PC-9 (cell line): Measurements from ENCODE around the gene SDE2. TPM values are rescaled to one million over a fixed set of nuclear protein-coding genes. Genes with fewer than 3 reads are reported as not detected.

ENCODE experiments used
- BruUV-seq: library from RNA; stranded (reverse); fragments of 400-500 nt; replicated peaks from 2 replicates; lab custom pipeline; 2021; lab: Mats Ljungman, UMichigan
- CTCF ChIA-PET: fragments of 300-600 bp; sonication (Branson Sonifier 250); formaldehyde crosslinking; loops from one replicate; lab custom pipeline; 2022; ENCODE audit warnings: antibody characterized with exemption; lab: Charles Lee
- POLR2A ChIA-PET: fragments of 300-600 bp; sonication (Branson Sonifier 250); formaldehyde crosslinking; loops from one replicate; lab custom pipeline; 2022; ENCODE audit warnings: antibody characterized with exemption; ENCODE audit not compliant: unreplicated experiment; lab: Charles Lee
- DNase-seq, 2 experiments: peaks; one replicate each; pipeline versions ENCODE4 v3.0.0 to v3.0.0-alpha.2; 2015 to 2022; ENCODE audit warnings: mixed read lengths in 1 of 2
- H2AFZ ChIP-seq: fragments of 200-600 bp; sonication (generic); 2 replicates; pipeline ENCODE4 v1.8.1; 2017; ENCODE audit warnings: antibody characterized with exemption
- H3F3A ChIP-seq: fragments of 200-600 bp; sonication (generic); 2 replicates; pipeline ENCODE4 v1.8.1; 2017; ENCODE audit warnings: antibody characterized with exemption, mild to moderate bottlenecking, low read depth; ENCODE audit not compliant: insufficient read depth
- H3K27ac ChIP-seq: fragments of 200-600 bp; sonication (generic); 2 replicates; pipeline ENCODE4 v1.6.1; 2016; ENCODE audit warnings: mixed run types
- H3K27me3 ChIP-seq: fragments of 200-600 bp; sonication (generic); 2 replicates; pipeline ENCODE4 v1.6.1; 2016; ENCODE audit warnings: low read depth, mixed run types; ENCODE audit not compliant: insufficient read depth
- H3K36me3 ChIP-seq: fragments of 200-600 bp; sonication (generic); 2 replicates; pipeline ENCODE4 v1.6.1; 2016; ENCODE audit warnings: low read depth, mixed run types
- H3K4me1 ChIP-seq: fragments of 200-600 bp; sonication (generic); replicated peaks from 2 replicates; pipeline ENCODE4 v1.6.1; 2016; ENCODE audit warnings: mixed run types; ENCODE audit not compliant: insufficient read depth
- H3K4me2 ChIP-seq: fragments of 200-600 bp; sonication (generic); 2 replicates; pipeline ENCODE4 v1.6.1; 2017; ENCODE audit warnings: mixed run types
- H3K4me3 ChIP-seq: fragments of 200-600 bp; sonication (generic); 2 replicates; pipeline ENCODE4 v1.6.1; 2016; ENCODE audit warnings: mixed run types
- H3K79me2 ChIP-seq: fragments of 200-600 bp; sonication (generic); 2 replicates; pipeline ENCODE4 v1.6.1; 2017; ENCODE audit warnings: low read depth, mixed run types
- H3K9me2 ChIP-seq: fragments of 200-600 bp; sonication (generic); 2 replicates; pipeline ENCODE4 v1.8.1; 2017; ENCODE audit warnings: mild to moderate bottlenecking; ENCODE audit not compliant: insufficient read depth
- H3K9me3 ChIP-seq: fragments of 200-600 bp; sonication (generic); 2 replicates; pipeline ENCODE4 v1.8.1; 2016; ENCODE audit warnings: low read depth; ENCODE audit not compliant: insufficient read depth
- H4K20me1 ChIP-seq: fragments of 200-600 bp; sonication (generic); 2 replicates; pipeline ENCODE4 v1.8.1; 2017; ENCODE audit not compliant: insufficient read depth
- CTCF ChIP-seq: fragments of 200-600 bp; sonication (generic); conservative IDR thresholded peaks from 2 replicates; pipeline ENCODE4 v1.6.1; 2017; ENCODE audit warnings: mixed run types, antibody characterized with exemption, mild to moderate bottlenecking, moderate library complexity
- EZH2 ChIP-seq: fragments of 200-600 bp; sonication (generic); IDR thresholded peaks from 2 replicates; pipeline ENCODE4 v1.8.0; 2017; ENCODE audit warnings: antibody characterized with exemption, low read depth
- intact Hi-C: fragments of 100-400 bp; cut with micrococcal nuclease; formaldehyde crosslinking; loops from one replicate; pipeline ENCODE4 v1.10.0; 2022; ENCODE audit not compliant: unreplicated experiment
- total RNA-seq: library from RNA; stranded (reverse); gene quantifications from 2 replicates; pipeline ENCODE4 v1.2.3, GENCODE V29; 2021

SDE2 gene
- total RNA-seq, 1 experiment from 2014 or later, result 17.3 TPM

GRCh38 chr1:225942574-225942973 is 56.6 kb downstream of the SDE2 start:
- CTCF ChIA-PET, result no interaction called here

GRCh38 chr1:225941942-225942222 is 57.3 kb downstream of the SDE2 start:
- Histone ChIP-seq H3F3A (no peaks in the 10 kb centered on the region), H3K27ac (no peak overlapping the region), H3K36me3 (no peaks in the 10 kb centered on the region), H2AFZ (no peak overlapping the region), H3K9me3 (no peaks in the 10 kb centered on the region), H3K4me2 (no peak overlapping the region), H3K9me2 (no peaks in the 10 kb centered on the region), H3K4me3 (no peak overlapping the region), H3K27me3 (no peaks in the 10 kb centered on the region), H3K4me1 (no peaks in the 10 kb centered on the region), H4K20me1 (no peaks in the 10 kb centered on the region), H3K79me2 (no peaks in the 10 kb centered on the region)
- DNase-seq, result no peak
- TF ChIP-seq CTCF, result no peak
- TF ChIP-seq EZH2, result no peak
- intact Hi-C loops, result no loop called here
- ChIA-PET POLR2A (no interaction called here), CTCF (no interaction called here)
- BruUV-seq, result no TSS peak

More at GRCh38 chr1:225942574-225942973, 56.6 kb downstream of the SDE2 start:
- Histone ChIP-seq H3K4me2 (no peak overlapping the region), H3K4me1 (no peaks in the 10 kb centered on the region), H3K9me2 (no peaks in the 10 kb centered on the region), H4K20me1 (no peaks in the 10 kb centered on the region), H3K27ac (no peak overlapping the region), H3K4me3 (no peak overlapping the region), H3F3A (no peaks in the 10 kb centered on the region), H3K79me2 (no peaks in the 10 kb centered on the region), H3K27me3 (no peaks in the 10 kb centered on the region), H3K9me3 (no peaks in the 10 kb centered on the region), H3K36me3 (no peaks in the 10 kb centered on the region), H2AFZ (no peak overlapping the region)
- TF ChIP-seq CTCF (no peak), EZH2 (no peak)
- BruUV-seq, result no TSS peak
- POLR2A ChIA-PET, result interaction anchor here (0.6 kb wide), 1 partner anchor 154 kb away, joined by 3 read pairs; no protein-coding TSS in a partner anchor
- intact Hi-C loops, result no loop called here
- DNase-seq, result no peak

DNA sequence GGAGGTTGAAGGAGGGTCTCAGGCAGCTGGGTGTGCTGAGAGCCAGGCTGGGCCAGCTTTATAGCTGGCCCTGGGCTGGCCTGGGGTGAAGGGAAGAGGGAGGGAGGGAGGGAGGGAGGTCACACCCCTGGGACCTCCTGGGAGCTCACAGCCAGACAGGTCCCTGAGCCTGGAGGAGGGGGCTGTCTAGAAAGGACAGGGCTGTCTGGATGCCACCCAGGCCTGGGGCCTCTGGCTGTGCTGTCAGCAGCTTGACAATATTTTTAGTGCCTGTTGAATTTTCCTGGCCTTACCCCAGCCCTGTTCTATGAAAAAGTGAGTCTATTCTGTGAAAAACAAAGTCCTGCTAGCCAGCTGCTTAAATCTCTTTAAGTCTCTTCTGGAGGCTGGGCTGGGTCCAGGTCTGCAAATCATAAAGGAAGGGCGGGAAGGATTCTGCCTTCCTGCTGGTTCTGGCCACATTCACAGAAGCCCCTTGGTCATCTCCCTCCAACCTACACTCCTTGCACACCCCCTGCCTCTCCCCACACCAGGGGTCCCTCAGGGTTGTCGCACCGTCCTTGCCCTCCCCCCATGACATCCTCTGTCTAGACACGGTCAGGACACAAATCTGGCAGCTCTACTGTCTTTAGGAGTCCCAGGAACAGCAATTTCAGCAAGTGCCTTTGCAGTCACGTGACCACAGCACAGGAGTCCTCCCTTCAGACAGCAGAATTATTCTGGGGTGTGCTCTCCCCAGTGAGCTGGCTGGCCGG is 57.8 kb downstream of the SDE2 start, which contains the start of gene LEFTY2:
LEFTY2 (minus strand) TSS at position 34 of the 755 bp plus-strand sequence. CDS start 80 bp downstream, outside the sequence.
- H3K4me2 ChIP-seq, result no peak within 1 kb of the TSS
- no peaks in the 10 kb centered on the region for H3K9me3 ChIP-seq
- no peak within 1 kb of the TSS for H3K27ac ChIP-seq
- H3K27me3 ChIP-seq, result no peaks in the 10 kb centered on the region
- no peak within 1 kb of the TSS for H3K4me3 ChIP-seq
- H2AFZ ChIP-seq, result no peak within 1 kb of the TSS
- H3K36me3 ChIP-seq, result no peaks in the 10 kb centered on the region
- no TSS peak for BruUV-seq
- ChIA-PET CTCF (no interaction called here), POLR2A (no interaction called here)
- no peaks in the 10 kb centered on the region for H3K9me2 ChIP-seq
- TF ChIP-seq CTCF (no peak), EZH2 (no peak)
- no peaks in the 10 kb centered on the region for H3K79me2 ChIP-seq
- intact Hi-C loops, result no loop called here
- H3K4me1 ChIP-seq, result peaks cover 3% of the 10 kb centered on the region
- H4K20me1 ChIP-seq, result no peaks in the 10 kb centered on the region
- no peaks in the 10 kb centered on the region for H3F3A ChIP-seq
- DNase-seq, result no peak
